Heart left ventricle (tissue), 13 donors: ENCODE measurements around the gene CEMIP2.

Experiments
- POLR2A ChIP-seq, 2 donors: fragments of 450-650 bp; IDR thresholded peaks; one replicate each; pipeline ENCODE4 v1.6.1; 2017; ENCODE audit warnings: antibody characterized with exemption in 2 of 2, mild to moderate bottlenecking in 2 of 2, moderate library complexity in 2 of 2
- TF ChIP-seq, protein P1 (sequence below), 12 donors: fragments of 200-600 bp; sonication (generic) in 4 of 12; IDR thresholded peaks; one replicate each; pipeline versions ENCODE4 v1.5.0 to v1.8.0; 2018 to 2022; ENCODE audit warnings: antibody characterized with exemption in 12 of 12, mild to moderate bottlenecking in 5 of 12
- donor health status: ischemic (EF 13 %, LVEDD 7.1; RV severe dilation, severe dysfunction).
- donor health status: DM: no; HTN: yes; CAD: no.
- donor health status: DM: no; HTN: no; CAD: no.
- donor health status: ischemic (EF 25% LVEDD 6.9; RV normal size, moderate dysfunction).
- donor health status: ischemic (EF 25% LVEDD 5.7; RV mildly dilated, moderate dysfunction).
- donor health status: ischemic (EF 35%, LVEDD 5.7; RV mildly dilated, moderate dysfunction).
- donor health status: nonischemic (EF 11% LVEDD 7.7; RV severe dilation, severe dysfunction).
- donor health status: DM: yes; HTN: yes; CAD: no.
- donor health status: PGD.
- donor health status: ischemic (EF 29% LVEDD 5.4; RV normal size, mild dysfunction).
- donor health status: nonischemic (EF 23%, LVEDD 6.1; RV moderate dilation, normal function).

DNA sequence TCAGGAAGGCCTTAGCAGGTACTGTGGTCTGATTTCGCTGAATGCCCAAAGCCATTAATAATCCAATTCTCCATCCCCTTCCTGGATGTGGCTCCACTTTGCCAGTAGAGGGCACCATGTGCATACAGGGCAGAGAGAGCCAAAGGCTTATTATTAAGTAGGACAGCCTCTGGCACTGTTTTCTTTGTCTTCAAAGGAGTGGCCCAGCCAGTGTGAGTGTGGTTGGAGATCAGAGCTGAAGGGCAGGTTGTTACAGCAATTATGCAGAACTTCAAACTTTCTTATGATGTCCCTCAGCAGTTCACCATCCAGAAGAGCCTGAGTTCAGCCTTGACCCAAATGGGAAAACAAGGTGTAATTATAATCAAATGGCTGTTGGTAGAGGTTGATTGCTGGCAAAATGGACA is 38.6 kb upstream of the CEMIP2 start:
- TF ChIP-seq, protein P1, sequence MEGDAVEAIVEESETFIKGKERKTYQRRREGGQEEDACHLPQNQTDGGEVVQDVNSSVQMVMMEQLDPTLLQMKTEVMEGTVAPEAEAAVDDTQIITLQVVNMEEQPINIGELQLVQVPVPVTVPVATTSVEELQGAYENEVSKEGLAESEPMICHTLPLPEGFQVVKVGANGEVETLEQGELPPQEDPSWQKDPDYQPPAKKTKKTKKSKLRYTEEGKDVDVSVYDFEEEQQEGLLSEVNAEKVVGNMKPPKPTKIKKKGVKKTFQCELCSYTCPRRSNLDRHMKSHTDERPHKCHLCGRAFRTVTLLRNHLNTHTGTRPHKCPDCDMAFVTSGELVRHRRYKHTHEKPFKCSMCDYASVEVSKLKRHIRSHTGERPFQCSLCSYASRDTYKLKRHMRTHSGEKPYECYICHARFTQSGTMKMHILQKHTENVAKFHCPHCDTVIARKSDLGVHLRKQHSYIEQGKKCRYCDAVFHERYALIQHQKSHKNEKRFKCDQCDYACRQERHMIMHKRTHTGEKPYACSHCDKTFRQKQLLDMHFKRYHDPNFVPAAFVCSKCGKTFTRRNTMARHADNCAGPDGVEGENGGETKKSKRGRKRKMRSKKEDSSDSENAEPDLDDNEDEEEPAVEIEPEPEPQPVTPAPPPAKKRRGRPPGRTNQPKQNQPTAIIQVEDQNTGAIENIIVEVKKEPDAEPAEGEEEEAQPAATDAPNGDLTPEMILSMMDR (IDR thresholded peaks at IDR 0.05) = peak; percentile 81 to 95 (median 90)
- TF ChIP-seq POLR2A (IDR thresholded peaks at IDR 0.05) = no peak
